ENCODE data around the gene TMEM125. TPM values are rescaled to one million over a fixed set of nuclear protein-coding genes. Genes with fewer than 3 reads are reported as not detected.

Gene TMEM125
- total and polyA plus RNA-seq, 8 donors: 7.0 to 41.9 (median 22.8) TPM

- no peaks in the 10 kb centered on the region for H3K36me3 ChIP-seq
- no peak overlapping the region for H3K4me3 ChIP-seq
- intact Hi-C loops (cut with DNase I; ENCODE audit: low total_unique reads): no loop called here
- no peak for DNase-seq
- H3K27ac ChIP-seq: peak overlapping the region in 2 of 5 donors; percentile 20 to 33
- no peaks in the 10 kb centered on the region for H3K9me3 ChIP-seq
- no peaks in the 10 kb centered on the region for H3K27me3 ChIP-seq
- H3K4me1 ChIP-seq: peaks cover 16 to 40% (median 28%) of the 10 kb centered on the region in 4 donors
- TF ChIP-seq POLR2AphosphoS5 (IDR thresholded peaks at IDR 0.05) (no peak), CTCF (IDR thresholded peaks at IDR 0.05) (no peak)
Measured at GRCh38 chr1:43299101-43299500, 29.3 kb downstream of the TMEM125 start.

GRCh38 chr1:43300378-43301094 is 30.8 kb downstream of the TMEM125 start, which contains the start of gene TIE1:
Gene TIE1, plus strand, starts transcription at chr1:43300982. Its CDS starts 90 bp downstream, at chr1:43301072.
- TF ChIP-seq POLR2A (IDR thresholded peaks at IDR 0.05) (no peak), POLR2AphosphoS5 (IDR thresholded peaks at IDR 0.05) (peak in 1 of 3 donors; percentile 65), EP300 (IDR thresholded peaks at IDR 0.05) (no peak)
- intact Hi-C loops (cut with DNase I; ENCODE audit: low total_unique reads): no loop called here
- peak within 1 kb of the TSS in 4 of 5 donors; percentile 20 to 50 (median 36) for H3K27ac ChIP-seq

GRCh38 chr1:43302201-43302600 is 32.4 kb downstream of the TMEM125 start:
- intact Hi-C loops (cut with DNase I; ENCODE audit: low total_unique reads): no loop called here
- TF ChIP-seq EP300 (IDR thresholded peaks at IDR 0.05) (no peak), CTCF (IDR thresholded peaks at IDR 0.05) (no peak), POLR2A (IDR thresholded peaks at IDR 0.05) (no peak), POLR2AphosphoS5 (IDR thresholded peaks at IDR 0.05) (no peak)
- no peak for DNase-seq

More at GRCh38 chr1:43300378-43301094, 30.8 kb downstream of the TMEM125 start, which contains the start of gene TIE1:
- H3K4me3 ChIP-seq: peak within 1 kb of the TSS; percentile 10 to 32 (median 17)
- no peaks in the 10 kb centered on the region for H3K9me3 ChIP-seq
- 69 to 82% (median 80%) methylated on average over 10 of the region's 10 CpGs for WGBS, 5 donors
- DNase-seq: peak in 1 of 2 donors; percentile 52
- H3K4me1 ChIP-seq: peaks cover 11 to 33% (median 24%) of the 10 kb centered on the region in 4 donors
- H3K27me3 ChIP-seq: no peaks in the 10 kb centered on the region
- no peaks in the 10 kb centered on the region for H3K36me3 ChIP-seq

GRCh38 chr1:43302721-43303470 is 33.1 kb downstream of the TMEM125 start:
- intact Hi-C loops (cut with DNase I; ENCODE audit: low total_unique reads): no loop called here
- Histone ChIP-seq H3K27me3 (no peaks in the 10 kb centered on the region), H3K4me1 (peaks cover 0 to 19% (median 17%) of the 10 kb centered on the region in 4 donors), H3K36me3 (no peaks in the 10 kb centered on the region), H3K4me3 (peak overlapping the region in 2 of 4 donors; percentile 17 to 32), H3K9me3 (no peaks in the 10 kb centered on the region), H3K27ac (peak overlapping the region in 1 of 5 donors; percentile 18)
- DNase-seq: no peak
- 68 to 74% (median 71%) methylated on average over 7 of the region's 7 CpGs for WGBS, 5 donors
- no peak for TF ChIP-seq CTCF (IDR thresholded peaks at IDR 0.05)
- TF ChIP-seq POLR2AphosphoS5 (IDR thresholded peaks at IDR 0.05): no peak
- TF ChIP-seq EP300 (IDR thresholded peaks at IDR 0.05): no peak
- no peak for TF ChIP-seq POLR2A (IDR thresholded peaks at IDR 0.05)

More at GRCh38 chr1:43302201-43302600, 32.4 kb downstream of the TMEM125 start:
- no peaks in the 10 kb centered on the region for H3K27me3 ChIP-seq
- no peaks in the 10 kb centered on the region for H3K9me3 ChIP-seq
- WGBS, 5 donors: 68 to 86% (median 71%) methylated on average over 1 of the region's 1 CpG
- H3K27ac ChIP-seq: no peak overlapping the region
- H3K36me3 ChIP-seq: no peaks in the 10 kb centered on the region
- peaks cover 0 to 19% (median 17%) of the 10 kb centered on the region in 4 donors for H3K4me1 ChIP-seq
- peak overlapping the region in 3 of 4 donors; percentile 17 to 32 (median 17) for H3K4me3 ChIP-seq
